Epithelial cell of esophagus (primary cell): ENCODE data around the gene RAD51AP1.

Experiments
- DNase-seq: peaks from one replicate; pipeline ENCODE4 v3.0.0; 2010; ENCODE audit warnings: low read depth
- H3K4me3 ChIP-seq: 2 replicates; pipeline ENCODE4 v1.5.1; 2011; ENCODE audit warnings: mild to moderate bottlenecking, low read length, control low read depth
- CTCF ChIP-seq: IDR thresholded peaks from 2 replicates; pipeline ENCODE4 v1.5.1; 2011; ENCODE audit warnings: low read depth, mild to moderate bottlenecking, low read length, control low read depth, inconsistent platforms; ENCODE audit not compliant: insufficient read depth; ENCODE audit errors: missing control alignments

The RAD51AP1 gene

GRCh38 chr12:4530982-4531586, 7.6 kb upstream of the RAD51AP1 start:
- DNase-seq = no peak
- no peak overlapping the region for H3K4me3 ChIP-seq
- no peak for TF ChIP-seq CTCF

GRCh38 chr12:4535092-4535491, 3.6 kb upstream of the RAD51AP1 start:
- TF ChIP-seq CTCF = no peak
- no peak overlapping the region for H3K4me3 ChIP-seq
- DNase-seq = no peak

DNA sequence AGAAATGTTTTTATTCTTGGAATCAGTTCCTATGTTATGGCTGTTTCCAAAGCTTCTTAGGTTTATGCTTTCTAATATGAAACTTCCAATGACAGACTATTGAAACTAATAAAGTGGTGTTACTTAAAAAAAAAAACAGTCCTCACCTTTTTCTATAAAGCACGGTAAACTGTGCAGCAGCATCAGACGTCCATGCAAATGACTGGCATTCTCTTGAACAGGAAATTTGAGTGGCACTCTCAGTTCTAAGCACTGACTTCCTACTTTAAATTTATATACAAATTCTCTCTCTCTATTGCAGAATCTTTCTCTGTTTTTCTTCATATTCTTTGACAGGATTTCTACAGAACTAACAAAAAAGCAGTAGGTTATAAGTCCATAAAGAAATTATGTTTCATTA, 2.8 kb upstream of the RAD51AP1 start:
- TF ChIP-seq CTCF = no peak
- no peak overlapping the region for H3K4me3 ChIP-seq
- no peak for DNase-seq

GRCh38 chr12:4539167-4539870, 629 bp downstream of the RAD51AP1 start:
- DNase-seq = no peak
- no peak for TF ChIP-seq CTCF
- peak overlapping the region; percentile 99 for H3K4me3 ChIP-seq

DNA sequence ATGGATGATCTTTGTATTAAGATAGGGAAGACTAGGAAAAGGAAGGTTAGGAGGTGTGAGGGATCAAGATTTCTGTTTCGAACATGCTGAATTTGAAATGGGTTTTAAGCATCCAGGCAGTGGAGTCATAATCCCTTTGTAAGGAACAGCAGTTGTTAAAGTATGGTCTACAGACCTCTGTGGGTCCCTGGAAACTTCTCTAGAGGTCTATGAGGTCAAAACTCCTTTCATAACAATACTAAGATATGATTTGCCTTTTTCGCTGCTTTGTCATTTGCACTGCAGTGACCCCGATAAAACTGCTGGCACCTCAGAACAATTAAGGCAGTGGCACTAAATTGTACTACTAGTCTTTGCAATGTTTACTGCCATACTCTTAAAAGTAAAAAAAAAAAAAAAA, 1.5 kb downstream of the RAD51AP1 start:
- no peak for DNase-seq
- H3K4me3 ChIP-seq = no peak overlapping the region
- no peak for TF ChIP-seq CTCF

- H3K4me3 ChIP-seq = no peak overlapping the region
- TF ChIP-seq CTCF = no peak
- no peak for DNase-seq
These were observed 1.9 kb downstream of the RAD51AP1 start for GRCh38 chr12:4540638-4541037.

- no peak for DNase-seq
- no peak for TF ChIP-seq CTCF
- H3K4me3 ChIP-seq = no peak overlapping the region
These were observed 6.5 kb downstream of the RAD51AP1 start for GRCh38 chr12:4545195-4545594.
